Nephron progenitor cell (in vitro differentiated cells): Measurements from ENCODE around the gene ASTN2.

Experiments
- DNase-seq: peaks from one replicate; pipeline ENCODE4 v3.0.0; 2021
- H3K27ac Mint-ChIP-seq: 2 replicates; pipeline ENCODE4 v1.8.0; 2021; ENCODE audit warnings: mild to moderate bottlenecking, moderate library complexity, mixed read lengths
- H3K27me3 Mint-ChIP-seq: 2 replicates; pipeline ENCODE4 v1.8.0; 2021; ENCODE audit warnings: mild to moderate bottlenecking, low read depth, mixed read lengths; ENCODE audit not compliant: poor library complexity
- H3K36me3 Mint-ChIP-seq: 2 replicates; pipeline ENCODE4 v1.8.0; 2021; ENCODE audit warnings: low read depth, mixed read lengths
- H3K4me1 Mint-ChIP-seq: 2 replicates; pipeline ENCODE4 v1.8.0; 2021; ENCODE audit warnings: mixed read lengths
- H3K4me3 Mint-ChIP-seq: 2 replicates; pipeline ENCODE4 v1.8.0; 2021; ENCODE audit warnings: mild to moderate bottlenecking, moderate library complexity, mixed read lengths
- H3K9me3 Mint-ChIP-seq: 2 replicates; pipeline ENCODE4 v1.8.0; 2021; ENCODE audit warnings: mild to moderate bottlenecking, moderate library complexity, mixed read lengths
- TF ChIP-seq, protein P1 (sequence below): fragments of 200-600 bp; sonication (generic); IDR thresholded peaks from 2 replicates; pipeline ENCODE4 v1.5.0; 2021; ENCODE audit warnings: antibody characterized with exemption

Gene ASTN2

GRCh38 chr9:116416421-116416820, 998.4 kb downstream of the ASTN2 start:
- Mint-ChIP-seq H3K9me3 (no peaks in the 10 kb centered on the region), H3K4me3 (no peak overlapping the region), H3K4me1 (peaks cover 43% of the 10 kb centered on the region), H3K27me3 (no peaks in the 10 kb centered on the region), H3K27ac (no peak overlapping the region), H3K36me3 (peaks cover 4% of the 10 kb centered on the region)
- TF ChIP-seq, protein P1, sequence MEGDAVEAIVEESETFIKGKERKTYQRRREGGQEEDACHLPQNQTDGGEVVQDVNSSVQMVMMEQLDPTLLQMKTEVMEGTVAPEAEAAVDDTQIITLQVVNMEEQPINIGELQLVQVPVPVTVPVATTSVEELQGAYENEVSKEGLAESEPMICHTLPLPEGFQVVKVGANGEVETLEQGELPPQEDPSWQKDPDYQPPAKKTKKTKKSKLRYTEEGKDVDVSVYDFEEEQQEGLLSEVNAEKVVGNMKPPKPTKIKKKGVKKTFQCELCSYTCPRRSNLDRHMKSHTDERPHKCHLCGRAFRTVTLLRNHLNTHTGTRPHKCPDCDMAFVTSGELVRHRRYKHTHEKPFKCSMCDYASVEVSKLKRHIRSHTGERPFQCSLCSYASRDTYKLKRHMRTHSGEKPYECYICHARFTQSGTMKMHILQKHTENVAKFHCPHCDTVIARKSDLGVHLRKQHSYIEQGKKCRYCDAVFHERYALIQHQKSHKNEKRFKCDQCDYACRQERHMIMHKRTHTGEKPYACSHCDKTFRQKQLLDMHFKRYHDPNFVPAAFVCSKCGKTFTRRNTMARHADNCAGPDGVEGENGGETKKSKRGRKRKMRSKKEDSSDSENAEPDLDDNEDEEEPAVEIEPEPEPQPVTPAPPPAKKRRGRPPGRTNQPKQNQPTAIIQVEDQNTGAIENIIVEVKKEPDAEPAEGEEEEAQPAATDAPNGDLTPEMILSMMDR, result no peak
- DNase-seq, result no peak

GRCh38 chr9:116414374-116414773, 1000.5 kb downstream of the ASTN2 start:
- Mint-ChIP-seq H3K4me1 (peaks cover 38% of the 10 kb centered on the region), H3K27me3 (peaks cover 5% of the 10 kb centered on the region), H3K27ac (no peak overlapping the region), H3K4me3 (no peak overlapping the region), H3K36me3 (no peaks in the 10 kb centered on the region), H3K9me3 (no peaks in the 10 kb centered on the region)
- no peak for DNase-seq
- TF ChIP-seq, protein P1, result no peak

DNA sequence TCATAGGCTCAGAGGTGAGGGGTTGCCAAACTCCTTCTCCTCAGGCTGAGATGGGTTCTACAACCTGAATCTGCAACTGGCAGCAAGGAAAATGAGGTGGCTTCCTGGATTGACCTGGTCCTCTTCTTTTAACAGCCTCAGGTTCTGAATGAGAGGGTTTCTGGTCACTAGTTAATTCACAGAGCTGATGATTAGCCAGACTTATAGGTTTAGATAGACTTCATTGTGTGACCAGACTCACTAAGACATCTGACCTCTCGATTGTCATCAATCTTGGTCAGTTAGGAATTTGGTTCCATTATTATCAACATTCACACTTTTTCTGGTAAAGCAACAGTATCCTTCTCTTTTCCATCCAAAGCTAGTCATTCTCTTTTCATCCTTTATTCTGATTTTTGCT, 1003.4 kb downstream of the ASTN2 start:
- H3K4me3 Mint-ChIP-seq, result no peak overlapping the region
- DNase-seq, result no peak
- H3K27ac Mint-ChIP-seq, result no peak overlapping the region
- H3K36me3 Mint-ChIP-seq, result no peaks in the 10 kb centered on the region
- H3K4me1 Mint-ChIP-seq, result peaks cover 9% of the 10 kb centered on the region
- TF ChIP-seq, protein P1, result no peak
- no peaks in the 10 kb centered on the region for H3K9me3 Mint-ChIP-seq
- peaks cover 5% of the 10 kb centered on the region for H3K27me3 Mint-ChIP-seq

GRCh38 chr9:116409638-116410037, 1005.2 kb downstream of the ASTN2 start:
- Mint-ChIP-seq H3K36me3 (no peaks in the 10 kb centered on the region), H3K27me3 (peaks cover 5% of the 10 kb centered on the region), H3K27ac (no peak overlapping the region), H3K4me1 (peaks cover 4% of the 10 kb centered on the region), H3K4me3 (no peak overlapping the region), H3K9me3 (no peaks in the 10 kb centered on the region)
- TF ChIP-seq, protein P1, result no peak
- no peak for DNase-seq

DNA sequence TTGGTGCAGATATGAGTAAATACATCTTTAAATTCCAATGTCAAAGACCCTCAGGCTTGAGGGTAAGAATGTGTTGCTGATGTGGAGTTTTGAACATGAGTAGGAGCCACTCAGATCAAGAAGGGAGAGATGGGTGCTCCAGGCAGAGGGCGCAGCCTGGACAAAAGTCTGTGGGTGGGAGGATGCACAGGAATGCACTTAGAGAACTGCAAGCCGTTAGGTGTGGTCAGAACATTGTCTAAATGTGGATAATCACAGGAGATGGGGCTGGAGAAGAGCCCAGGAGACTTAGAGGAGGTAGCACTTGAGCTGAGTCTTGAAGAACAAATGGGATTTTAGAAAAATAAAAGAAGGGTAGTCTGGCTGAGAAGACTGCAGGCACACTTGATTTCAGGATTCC, 1005.7 kb downstream of the ASTN2 start:
- H3K27me3 Mint-ChIP-seq, result peaks cover 5% of the 10 kb centered on the region
- H3K27ac Mint-ChIP-seq, result no peak overlapping the region
- no peak for DNase-seq
- H3K9me3 Mint-ChIP-seq, result no peaks in the 10 kb centered on the region
- no peak overlapping the region for H3K4me3 Mint-ChIP-seq
- H3K36me3 Mint-ChIP-seq, result no peaks in the 10 kb centered on the region
- TF ChIP-seq, protein P1, result no peak
- peaks cover 4% of the 10 kb centered on the region for H3K4me1 Mint-ChIP-seq

DNA sequence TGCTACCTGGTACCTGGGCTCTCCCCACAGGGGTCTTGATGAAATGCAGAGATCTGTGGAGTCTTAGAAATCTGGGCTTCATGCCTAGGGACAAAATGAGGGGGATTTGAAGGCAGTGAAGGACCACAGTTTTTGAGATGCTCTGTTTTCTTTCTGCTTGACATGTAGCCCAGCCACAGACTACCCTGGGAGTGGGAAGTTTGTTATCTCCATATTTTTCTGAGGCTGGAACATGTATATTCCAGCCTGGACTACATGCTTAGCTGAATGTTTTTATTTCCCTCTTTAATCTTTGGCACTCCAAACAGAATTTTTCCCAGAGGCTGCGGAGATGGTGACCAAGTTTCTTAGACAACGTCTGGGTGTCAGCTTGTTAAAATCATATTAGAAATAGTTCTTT, 1008.4 kb downstream of the ASTN2 start:
- Mint-ChIP-seq H3K9me3 (no peaks in the 10 kb centered on the region), H3K36me3 (no peaks in the 10 kb centered on the region), H3K4me1 (no peaks in the 10 kb centered on the region), H3K27me3 (peaks cover 9% of the 10 kb centered on the region), H3K27ac (no peak overlapping the region), H3K4me3 (no peak overlapping the region)
- no peak for DNase-seq
- TF ChIP-seq, protein P1, result no peak
